Thyroid gland (tissue), 4 donors: Measurements from ENCODE around the gene GSKIP. TPM values are rescaled to one million over a fixed set of nuclear protein-coding genes. Genes with fewer than 3 reads are reported as not detected.

ENCODE experiments used
- DNase-seq, 2 donors: peaks; one replicate each; pipeline ENCODE4 v3.0.0-alpha.2; 2019
- H3K27ac ChIP-seq, 3 donors: fragments of 200-600 bp; sonication (generic); 1 replicate in 2 of 3; 2 replicates in 1 of 3; pipeline ENCODE4 v1.5.1; 2016 to 2019; ENCODE audit warnings: mild to moderate bottlenecking in 1 of 3, moderate library complexity in 1 of 3
- H3K27me3 ChIP-seq: fragments of 200-600 bp; sonication (generic); one replicate; pipeline ENCODE4 v1.5.1; 2019
- H3K36me3 ChIP-seq, 2 donors: fragments of 200-600 bp; sonication (generic); one replicate each; pipeline ENCODE4 v1.5.1; 2016 to 2019
- H3K4me1 ChIP-seq, 2 donors: fragments of 200-600 bp; sonication (generic); one replicate each; pipeline ENCODE4 v1.5.1; 2017 to 2019
- H3K4me3 ChIP-seq, 3 donors: fragments of 200-600 bp; sonication (generic); replicated peaks in 1 of 3; 1 replicate in 2 of 3; 2 replicates in 1 of 3; pipeline ENCODE4 v1.5.1; 2016; ENCODE audit warnings: mild to moderate bottlenecking in 1 of 3
- H3K9me3 ChIP-seq: fragments of 200-600 bp; sonication (generic); one replicate; pipeline ENCODE4 v1.5.1; 2017
- CTCF ChIP-seq, 6 experiments: fragments of 200-600 bp in 3 of 6; fragments of 450-650 bp in 3 of 6; sonication (generic) in 3 of 6; IDR thresholded peaks; one replicate each; pipeline ENCODE4 v1.5.1; 2016 to 2019; ENCODE audit warnings: antibody characterized with exemption in 6 of 6, mild to moderate bottlenecking in 2 of 6, inconsistent platforms in 1 of 6, moderate library complexity in 1 of 6
- POLR2A ChIP-seq, 2 donors: fragments of 450-650 bp; IDR thresholded peaks; one replicate each; pipeline ENCODE4 v1.6.1; 2017; ENCODE audit warnings: antibody characterized with exemption in 2 of 2, mild to moderate bottlenecking in 2 of 2, moderate library complexity in 1 of 2
- WGBS, 2 donors: methylation state at CpG; one replicate each; pipeline ENCODE4 v1.1.5; 2017; 5-methylcytosine and 5-hydroxymethylcytosine counted together
- intact Hi-C: fragments of 100-400 bp; cut with DNase I; formaldehyde crosslinking; loops from one replicate; pipeline ENCODE4 v1.15.1; 2023
- total RNA-seq, 4 donors: library from RNA; depleted of rRNA; stranded (reverse); fragments of >200 nt; gene quantifications; one replicate each; pipeline ENCODE4 v1.2.3, GENCODE V29; 2016

GSKIP gene
- total RNA-seq, 4 donors from 2014 or later = 15.2 to 22.3 (median 19.7) TPM

- intact Hi-C loops = no loop called here
- 85 to 91% methylated on average over 5 to 7 of the region's 7 CpGs for WGBS, 2 donors
- Histone ChIP-seq H3K27me3 (no peaks in the 10 kb centered on the region), H3K4me1 (peaks cover 0 to 9% of the 10 kb centered on the region in 2 donors), H3K9me3 (no peaks in the 10 kb centered on the region), H3K27ac (no peak overlapping the region), H3K36me3 (no peaks in the 10 kb centered on the region), H3K4me3 (no peak overlapping the region)
- DNase-seq = no peak
- TF ChIP-seq POLR2A (IDR thresholded peaks at IDR 0.05) (no peak), CTCF (IDR thresholded peaks at IDR 0.05) (no peak)
Observed at GRCh38 chr14:96394047-96394815, 30.9 kb downstream of the GSKIP start.

- Histone ChIP-seq H3K9me3 (no peaks in the 10 kb centered on the region), H3K27me3 (no peaks in the 10 kb centered on the region), H3K4me1 (no peaks in the 10 kb centered on the region), H3K27ac (no peak overlapping the region), H3K36me3 (no peaks in the 10 kb centered on the region), H3K4me3 (no peak overlapping the region)
- TF ChIP-seq POLR2A (IDR thresholded peaks at IDR 0.05) = no peak
- DNase-seq = no peak
- 95% methylated on average over 8 of the region's 8 CpGs for WGBS, 2 donors
- intact Hi-C loops = no loop called here
Observed at GRCh38 chr14:96398432-96398831, 35.1 kb downstream of the GSKIP start.

GRCh38 chr14:96398921-96399320 lies 35.6 kb downstream of the GSKIP start:
- Histone ChIP-seq H3K4me3 (no peak overlapping the region), H3K27me3 (no peaks in the 10 kb centered on the region), H3K27ac (no peak overlapping the region), H3K36me3 (no peaks in the 10 kb centered on the region), H3K4me1 (no peaks in the 10 kb centered on the region), H3K9me3 (no peaks in the 10 kb centered on the region)
- no peak for TF ChIP-seq POLR2A (IDR thresholded peaks at IDR 0.05)
- TF ChIP-seq CTCF (IDR thresholded peaks at IDR 0.05) = no peak
- intact Hi-C loops = no loop called here
- no peak for DNase-seq
- WGBS, 2 donors = 78 to 88% methylated on average over 5 of the region's 5 CpGs

- no peak overlapping the region for H3K27ac ChIP-seq
- no peaks in the 10 kb centered on the region for H3K4me1 ChIP-seq
- intact Hi-C loops = no loop called here
- no peak overlapping the region for H3K4me3 ChIP-seq
- WGBS, 2 donors = 80 to 81% methylated on average over 9 of the region's 9 CpGs
- TF ChIP-seq POLR2A (IDR thresholded peaks at IDR 0.05) (no peak), CTCF (IDR thresholded peaks at IDR 0.05) (no peak)
- H3K9me3 ChIP-seq = no peaks in the 10 kb centered on the region
- DNase-seq = no peak
- H3K36me3 ChIP-seq = no peaks in the 10 kb centered on the region
- H3K27me3 ChIP-seq = no peaks in the 10 kb centered on the region
Observed at GRCh38 chr14:96399405-96399804, 36.1 kb downstream of the GSKIP start.

GRCh38 chr14:96400495-96400894 lies 37.2 kb downstream of the GSKIP start:
- intact Hi-C loops = no loop called here
- H3K36me3 ChIP-seq = no peaks in the 10 kb centered on the region
- DNase-seq = no peak
- TF ChIP-seq POLR2A (IDR thresholded peaks at IDR 0.05) = no peak
- no peak for TF ChIP-seq CTCF (IDR thresholded peaks at IDR 0.05)
- H3K27ac ChIP-seq = no peak overlapping the region
- H3K4me1 ChIP-seq = no peaks in the 10 kb centered on the region
- H3K9me3 ChIP-seq = no peaks in the 10 kb centered on the region
- WGBS, 2 donors = 76 to 86% methylated on average over 5 of the region's 5 CpGs
- H3K4me3 ChIP-seq = no peak overlapping the region
- no peaks in the 10 kb centered on the region for H3K27me3 ChIP-seq
